Skeletal muscle satellite cell (primary cell): ENCODE data around the gene CALU.
A peak's percentile ranks its signal among the peaks of the same experiment; 100 is the strongest.

Experiments used
- H3K27me3 ChIP-seq: 2 replicates; pipeline ENCODE4 v1.7.0; 2013; ENCODE audit warnings: low read length; ENCODE audit not compliant: control insufficient read depth, insufficient read depth
- H3K36me3 ChIP-seq: 2 replicates; pipeline ENCODE4 v1.7.0; 2013; ENCODE audit warnings: mild to moderate bottlenecking, control low read depth, low read length; ENCODE audit not compliant: insufficient read depth
- H3K4me1 ChIP-seq: 2 replicates; pipeline ENCODE4 v1.7.0; 2013; ENCODE audit warnings: low read length; ENCODE audit not compliant: control insufficient read depth, insufficient read depth
- H3K4me2 ChIP-seq: 2 replicates; pipeline ENCODE4 v1.7.0; 2013; ENCODE audit warnings: mild to moderate bottlenecking, low read length
- H3K4me3 ChIP-seq: 2 replicates; pipeline ENCODE4 v1.7.0; 2013; ENCODE audit warnings: low read length
- H3K9ac ChIP-seq: 2 replicates; pipeline ENCODE4 v1.7.0; 2013; ENCODE audit warnings: mild to moderate bottlenecking, low read depth, low read length, moderate library complexity
- H3K9me3 ChIP-seq: replicated peaks from 2 replicates; pipeline ENCODE4 v1.7.0; 2013; ENCODE audit warnings: mild to moderate bottlenecking, control low read depth, low read length

The CALU gene

GRCh38 chr7:128775744-128776474, 36.8 kb downstream of the CALU start, which contains the start of gene OPN1SW:
Gene OPN1SW, minus strand, starts transcription at chr7:128775794. Its CDS starts 13 bp downstream, at chr7:128775781.
- H3K4me3 ChIP-seq, result no peak within 1 kb of the TSS
- no peaks in the 10 kb centered on the region for H3K27me3 ChIP-seq
- H3K9ac ChIP-seq, result no peak within 1 kb of the TSS
- H3K4me1 ChIP-seq, result no peaks in the 10 kb centered on the region
- H3K9me3 ChIP-seq, result peaks cover 3% of the 10 kb centered on the region
- peaks cover 40% of the 10 kb centered on the region for H3K36me3 ChIP-seq
- H3K4me2 ChIP-seq, result no peak within 1 kb of the TSS

- H3K36me3 ChIP-seq, result peaks cover 25% of the 10 kb centered on the region
- H3K27me3 ChIP-seq, result no peaks in the 10 kb centered on the region
- H3K4me1 ChIP-seq, result no peaks in the 10 kb centered on the region
- peaks cover 3% of the 10 kb centered on the region for H3K9me3 ChIP-seq
- no peak overlapping the region for H3K9ac ChIP-seq
- no peak overlapping the region for H3K4me2 ChIP-seq
- no peak overlapping the region for H3K4me3 ChIP-seq
These were observed 38.3 kb downstream of the CALU start for GRCh38 chr7:128777156-128778123.

GRCh38 chr7:128778946-128779345, 39.8 kb downstream of the CALU start:
- H3K4me1 ChIP-seq, result no peaks in the 10 kb centered on the region
- no peak overlapping the region for H3K4me3 ChIP-seq
- no peaks in the 10 kb centered on the region for H3K27me3 ChIP-seq
- H3K9me3 ChIP-seq, result peaks cover 3% of the 10 kb centered on the region
- H3K4me2 ChIP-seq, result no peak overlapping the region
- H3K36me3 ChIP-seq, result peaks cover 12% of the 10 kb centered on the region
- no peak overlapping the region for H3K9ac ChIP-seq

GRCh38 chr7:128781126-128781525, 42.0 kb downstream of the CALU start:
- Histone ChIP-seq H3K4me3 (no peak overlapping the region), H3K27me3 (no peaks in the 10 kb centered on the region), H3K4me1 (no peaks in the 10 kb centered on the region), H3K9ac (no peak overlapping the region), H3K4me2 (no peak overlapping the region), H3K9me3 (peaks cover 3% of the 10 kb centered on the region), H3K36me3 (no peaks in the 10 kb centered on the region)

GRCh38 chr7:128781851-128782250, 42.7 kb downstream of the CALU start:
- no peak overlapping the region for H3K4me3 ChIP-seq
- peaks cover 3% of the 10 kb centered on the region for H3K9me3 ChIP-seq
- H3K9ac ChIP-seq, result no peak overlapping the region
- no peaks in the 10 kb centered on the region for H3K36me3 ChIP-seq
- no peak overlapping the region for H3K4me2 ChIP-seq
- no peaks in the 10 kb centered on the region for H3K4me1 ChIP-seq
- H3K27me3 ChIP-seq, result no peaks in the 10 kb centered on the region

GRCh38 chr7:128783143-128783861, 44.1 kb downstream of the CALU start:
- Histone ChIP-seq H3K4me3 (no peak overlapping the region), H3K9ac (no peak overlapping the region), H3K4me1 (no peaks in the 10 kb centered on the region), H3K36me3 (no peaks in the 10 kb centered on the region), H3K4me2 (peak overlapping the region; percentile 10), H3K9me3 (no peaks in the 10 kb centered on the region), H3K27me3 (peaks cover 9% of the 10 kb centered on the region)

GRCh38 chr7:128785738-128786137, 46.6 kb downstream of the CALU start:
- no peak overlapping the region for H3K4me3 ChIP-seq

GRCh38 chr7:128788446-128789412, 49.6 kb downstream of the CALU start:
- Histone ChIP-seq H3K27me3 (peaks cover 30% of the 10 kb centered on the region), H3K4me1 (peaks cover 12% of the 10 kb centered on the region), H3K36me3 (no peaks in the 10 kb centered on the region)

More at GRCh38 chr7:128785738-128786137, 46.6 kb downstream of the CALU start:
- Histone ChIP-seq H3K4me1 (no peaks in the 10 kb centered on the region), H3K27me3 (peaks cover 30% of the 10 kb centered on the region), H3K9ac (no peak overlapping the region), H3K4me2 (no peak overlapping the region), H3K36me3 (no peaks in the 10 kb centered on the region), H3K9me3 (no peaks in the 10 kb centered on the region)

GRCh38 chr7:128790315-128791041, 51.3 kb downstream of the CALU start:
- peaks cover 12% of the 10 kb centered on the region for H3K4me1 ChIP-seq
- H3K27me3 ChIP-seq, result peaks cover 30% of the 10 kb centered on the region
- H3K9me3 ChIP-seq, result no peaks in the 10 kb centered on the region
- peak overlapping the region; percentile 73 for H3K9ac ChIP-seq
- peak overlapping the region; percentile 98 for H3K4me2 ChIP-seq
- H3K4me3 ChIP-seq, result peak overlapping the region; percentile 82
- H3K36me3 ChIP-seq, result no peaks in the 10 kb centered on the region

More at GRCh38 chr7:128788446-128789412, 49.6 kb downstream of the CALU start:
- H3K4me3 ChIP-seq, result no peak overlapping the region
- no peaks in the 10 kb centered on the region for H3K9me3 ChIP-seq
- no peak overlapping the region for H3K4me2 ChIP-seq
- H3K9ac ChIP-seq, result no peak overlapping the region
